A673 (cell line): ENCODE data around the gene BSPH1. TPM values are rescaled to one million over a fixed set of nuclear protein-coding genes. Genes with fewer than 3 reads are reported as not detected.

Experiments
- BruUV-seq: library from RNA; stranded (reverse); fragments of 400-500 nt; replicated peaks from 2 replicates; lab custom pipeline; 2021; lab: Mats Ljungman, UMichigan
- CTCF ChIA-PET: fragments of 300-600 bp; sonication (Branson Sonifier 250); formaldehyde crosslinking; loops from one replicate; lab custom pipeline; 2022; ENCODE audit warnings: antibody characterized with exemption; lab: Charles Lee
- POLR2A ChIA-PET: fragments of 300-600 bp; sonication (Branson Sonifier 250); formaldehyde crosslinking; loops from one replicate; lab custom pipeline; 2022; ENCODE audit warnings: antibody characterized with exemption; ENCODE audit not compliant: low non-redundant PET; lab: Charles Lee
- DNase-seq: peaks from one replicate; pipeline ENCODE4 v3.0.0-alpha.2; 2015; ENCODE audit warnings: low spot score
- H3K27ac ChIP-seq: fragments of 200-600 bp; sonication (generic); 2 replicates; pipeline ENCODE4 v1.5.1; 2016; ENCODE audit warnings: mixed run types, low read depth, mild to moderate bottlenecking, mixed read lengths, antibody characterized with exemption, low read length; ENCODE audit not compliant: poor library complexity, severe bottlenecking
- H3K27me3 ChIP-seq: fragments of 200-600 bp; sonication (generic); replicated peaks from 2 replicates; pipeline ENCODE4 v1.6.1; 2017; ENCODE audit warnings: mixed run types, low read depth, mild to moderate bottlenecking, mixed read lengths, antibody characterized with exemption, low read length; ENCODE audit not compliant: insufficient read depth, poor library complexity
- H3K36me3 ChIP-seq: fragments of 200-600 bp; sonication (generic); 2 replicates; pipeline ENCODE4 v1.6.1; 2016; ENCODE audit warnings: mixed run types, mild to moderate bottlenecking, mixed read lengths, antibody characterized with exemption, low read length; ENCODE audit not compliant: insufficient read depth, poor library complexity, severe bottlenecking
- H3K4me1 ChIP-seq: fragments of 200-600 bp; sonication (generic); 2 replicates; pipeline ENCODE4 v1.6.1; 2017; ENCODE audit warnings: mixed run types, mild to moderate bottlenecking, mixed read lengths, antibody characterized with exemption, low read length; ENCODE audit not compliant: insufficient read depth, poor library complexity, severe bottlenecking
- H3K4me3 ChIP-seq: fragments of 200-600 bp; sonication (generic); 2 replicates; pipeline ENCODE4 v1.5.1; 2016; ENCODE audit warnings: low read depth, mixed run types, mild to moderate bottlenecking, mixed read lengths, low read length; ENCODE audit not compliant: poor library complexity, severe bottlenecking
- H3K9me3 ChIP-seq: fragments of 200-600 bp; sonication (generic); 2 replicates; pipeline ENCODE4 v1.6.1; 2016; ENCODE audit warnings: mixed run types, low read depth, mild to moderate bottlenecking, mixed read lengths, antibody characterized with exemption, low read length; ENCODE audit not compliant: poor library complexity, severe bottlenecking
- CTCF ChIP-seq: fragments of 300-800, 200-600 bp; sonication (generic); conservative IDR thresholded peaks from 2 replicates; pipeline ENCODE4 v1.5.1; 2017; ENCODE audit warnings: low read depth, mild to moderate bottlenecking, antibody characterized with exemption, low read length, moderate library complexity, mixed read lengths
- EZH2 ChIP-seq: fragments of 200-600 bp; sonication (generic); IDR thresholded peaks from 2 replicates; pipeline ENCODE4 v1.6.1; 2017; ENCODE audit warnings: borderline replicate concordance, low read depth, mild to moderate bottlenecking, mixed read lengths, antibody characterized with exemption, low read length; ENCODE audit not compliant: poor library complexity, severe bottlenecking
- intact Hi-C: fragments of 100-400 bp; cut with micrococcal nuclease; formaldehyde crosslinking; loops from one replicate; pipeline ENCODE4 v1.10.0; 2022; ENCODE audit not compliant: unreplicated experiment
- total RNA-seq: library from RNA; stranded (reverse); gene quantifications from 2 replicates; pipeline ENCODE4 v1.2.3, GENCODE V29; 2021

The BSPH1 gene
- total RNA-seq, 1 experiment from 2014 or later, result not detected

GRCh38 chr19:48023518-48023917 is 31.5 kb upstream of the BSPH1 start:
- intact Hi-C loops, result no loop called here
- ChIA-PET POLR2A (no interaction called here), CTCF (no interaction called here)
- Histone ChIP-seq H3K4me1 (no peaks in the 10 kb centered on the region), H3K27ac (no peak overlapping the region), H3K4me3 (no peak overlapping the region), H3K27me3 (peaks cover 15% of the 10 kb centered on the region), H3K9me3 (no peaks in the 10 kb centered on the region), H3K36me3 (no peaks in the 10 kb centered on the region)
- BruUV-seq, result no TSS peak
- no peak for DNase-seq
- TF ChIP-seq CTCF (no peak), EZH2 (no peak)

GRCh38 chr19:48023011-48023410 is 31.0 kb upstream of the BSPH1 start:
- Histone ChIP-seq H3K9me3 (no peaks in the 10 kb centered on the region), H3K36me3 (no peaks in the 10 kb centered on the region), H3K27ac (no peak overlapping the region), H3K4me1 (no peaks in the 10 kb centered on the region), H3K4me3 (no peak overlapping the region), H3K27me3 (peaks cover 15% of the 10 kb centered on the region)
- intact Hi-C loops, result no loop called here
- ChIA-PET POLR2A (no interaction called here), CTCF (no interaction called here)
- no peak for DNase-seq
- TF ChIP-seq CTCF, result no peak
- TF ChIP-seq EZH2, result no peak
- no TSS peak for BruUV-seq

- BruUV-seq, result no TSS peak
- Histone ChIP-seq H3K27ac (no peak overlapping the region), H3K36me3 (no peaks in the 10 kb centered on the region), H3K27me3 (peaks cover 15% of the 10 kb centered on the region), H3K4me1 (no peaks in the 10 kb centered on the region), H3K4me3 (no peak overlapping the region), H3K9me3 (no peaks in the 10 kb centered on the region)
- ChIA-PET CTCF (no interaction called here), POLR2A (no interaction called here)
- DNase-seq, result no peak
- TF ChIP-seq EZH2 (no peak), CTCF (no peak)
- intact Hi-C loops, result no loop called here
These were observed 28.7 kb upstream of the BSPH1 start for GRCh38 chr19:48020686-48021085.
